HS-5 (cell line): Measurements from ENCODE around the gene CYB561.

ENCODE experiments used
- DNase-seq: peaks from one replicate; pipeline ENCODE4 v3.0.0-alpha.2; 2012; ENCODE audit warnings: low read depth

Gene CYB561

GRCh38 chr17:63451150-63451549, 5.0 kb upstream of the CYB561 start:
- no peak for DNase-seq

- DNase-seq: no peak
These were observed 4.4 kb upstream of the CYB561 start for GRCh38 chr17:63450551-63450950.

DNA sequence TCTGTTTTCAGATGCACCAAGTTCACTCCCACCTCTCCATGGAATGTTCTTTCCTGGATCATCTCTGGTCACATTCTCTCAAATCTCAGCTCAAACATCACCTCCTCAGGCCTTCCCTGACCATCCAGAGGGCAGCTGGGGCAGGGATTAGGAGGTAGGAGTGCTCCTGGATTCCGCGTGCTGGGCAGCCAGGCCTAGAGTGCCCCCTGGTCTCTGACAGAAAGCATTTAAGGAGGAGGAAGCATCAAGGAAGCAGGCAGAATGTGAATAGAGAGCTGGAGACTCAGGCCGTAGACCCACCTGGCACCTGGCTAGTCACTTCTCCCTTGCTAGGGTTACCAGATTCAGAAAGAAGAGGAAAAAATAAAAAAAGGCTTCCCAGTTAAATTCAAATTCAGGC, 2.5 kb upstream of the CYB561 start:
- no peak for DNase-seq

DNA sequence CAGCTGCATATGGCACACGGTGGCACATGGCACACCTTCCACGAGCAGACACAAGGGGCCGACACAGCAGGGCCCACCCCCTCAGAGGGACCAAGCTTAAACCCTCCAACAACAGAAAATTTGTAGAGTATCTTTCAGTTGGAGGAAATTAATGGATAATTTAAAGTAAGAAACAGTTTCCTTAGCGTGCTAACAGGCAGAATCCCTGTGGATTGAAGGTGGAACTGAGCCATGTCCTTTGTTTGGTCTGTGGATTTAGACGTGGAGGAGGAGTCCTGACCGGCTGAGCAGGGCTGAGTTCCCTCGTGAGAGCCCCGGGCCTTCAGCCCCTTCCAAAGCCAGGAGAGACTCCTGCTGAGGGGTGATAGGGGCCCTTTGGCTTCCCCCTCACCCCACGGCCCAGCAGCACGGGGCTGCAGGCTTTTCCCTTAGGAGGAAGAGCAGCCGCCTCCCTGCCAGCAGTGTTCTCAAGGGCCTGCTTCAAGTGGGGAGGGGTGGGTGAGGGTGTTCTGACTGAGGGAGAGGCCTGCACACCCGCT, 1.4 kb upstream of the CYB561 start:
- no peak for DNase-seq

DNA sequence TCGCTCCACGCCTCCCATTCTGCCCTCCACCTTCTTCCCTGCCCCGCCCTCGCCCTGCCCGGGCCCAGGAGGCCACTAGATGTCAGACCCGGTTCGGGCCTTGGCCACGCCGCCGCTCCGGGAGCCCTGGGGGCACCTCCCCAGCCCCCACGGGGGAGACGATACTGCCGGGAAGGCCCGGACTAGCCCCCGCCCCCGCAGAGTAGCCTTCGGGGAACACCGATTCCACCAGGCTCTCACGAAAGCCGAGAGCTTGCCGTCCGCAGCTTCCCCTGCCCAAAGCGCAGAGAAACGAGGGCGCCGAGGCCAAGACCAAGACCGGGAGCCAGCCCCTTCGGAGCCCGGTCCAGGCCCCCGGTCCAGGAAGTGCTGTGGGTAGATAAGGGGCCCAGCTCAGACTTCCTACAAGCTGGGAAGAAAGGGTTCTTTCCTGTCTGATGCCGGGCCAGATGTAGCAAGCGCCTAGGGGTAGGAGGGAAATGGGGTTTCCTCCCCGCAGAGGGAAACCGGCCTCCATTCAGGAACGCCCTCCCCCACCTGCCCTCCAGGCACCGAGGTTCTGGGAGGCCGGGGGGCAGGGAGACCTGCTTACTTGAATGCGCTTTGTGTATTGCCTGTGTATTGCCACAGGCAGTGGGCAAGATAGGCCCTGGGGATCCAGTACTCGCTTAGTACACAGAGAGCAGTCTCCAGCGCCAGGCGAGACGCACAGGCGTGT, 806 bp upstream of the CYB561 start:
- DNase-seq: no peak

- DNase-seq: no peak
These were observed 544 bp downstream of the CYB561 start for GRCh38 chr17:63445571-63445953.

DNA sequence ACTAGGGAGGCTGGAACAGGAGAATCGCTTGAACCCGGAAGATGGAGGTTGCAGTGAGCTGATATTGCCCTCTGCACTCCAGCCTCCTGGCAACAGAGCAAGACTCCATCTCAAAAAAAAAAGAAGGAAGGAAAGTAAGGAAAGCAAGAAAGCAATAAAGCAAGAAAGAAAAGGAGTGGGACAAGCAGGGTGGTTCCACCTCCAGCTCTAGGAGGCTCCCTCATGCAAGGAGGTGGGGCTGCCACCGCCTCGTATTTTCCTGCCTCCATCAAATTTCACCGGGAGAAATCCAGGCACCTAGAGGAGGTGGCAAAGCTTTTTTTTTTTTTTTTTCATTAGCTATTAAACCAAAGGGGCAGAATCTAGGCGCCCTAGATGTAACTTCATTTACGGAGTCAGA, 1.0 kb downstream of the CYB561 start:
- DNase-seq: no peak

DNA sequence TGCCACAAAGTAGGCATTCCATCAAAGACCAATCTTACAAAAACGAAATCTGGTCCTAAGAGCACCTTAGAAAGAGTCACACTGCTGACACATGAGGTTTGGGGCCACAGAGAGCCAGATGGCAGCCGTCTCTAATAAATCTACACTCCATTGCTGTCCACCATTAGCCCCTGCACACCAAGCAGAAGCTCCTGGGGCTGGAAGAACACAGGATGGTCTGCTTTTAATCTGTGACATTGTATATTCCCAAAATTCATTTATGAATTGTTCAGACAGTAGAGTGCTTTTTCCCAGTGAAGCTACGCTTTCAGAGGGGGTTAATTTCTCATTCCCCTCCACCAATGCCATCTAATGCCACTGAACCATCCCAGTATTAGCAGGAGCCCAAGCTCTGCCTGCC, 1.6 kb downstream of the CYB561 start:
- DNase-seq: no peak

- no peak for DNase-seq
These were observed 3.1 kb downstream of the CYB561 start for GRCh38 chr17:63443053-63443452.

GRCh38 chr17:63442549-63443035, 3.5 kb downstream of the CYB561 start:
- DNase-seq: no peak

DNA sequence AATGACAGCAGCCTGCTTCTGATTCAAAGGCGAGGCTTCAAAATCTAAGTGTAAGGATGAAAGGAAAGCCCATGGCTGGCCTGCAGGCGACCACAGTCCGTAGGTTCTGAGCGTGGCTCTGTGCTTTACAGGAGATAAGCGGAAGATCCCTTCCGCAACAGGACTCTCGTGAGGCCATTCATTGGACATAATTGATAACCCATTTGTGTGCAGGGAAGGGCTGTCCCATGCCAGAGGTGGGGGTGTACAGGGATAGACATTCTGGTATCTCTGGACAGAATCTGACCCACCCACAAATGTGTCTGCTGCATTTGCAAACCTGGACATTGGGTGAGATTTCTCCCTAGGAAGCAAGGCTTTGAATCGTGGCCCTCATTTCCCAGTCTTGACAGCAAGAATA, 4.0 kb downstream of the CYB561 start:
- DNase-seq: no peak

GRCh38 chr17:63441654-63442053, 4.5 kb downstream of the CYB561 start:
- DNase-seq: no peak

DNA sequence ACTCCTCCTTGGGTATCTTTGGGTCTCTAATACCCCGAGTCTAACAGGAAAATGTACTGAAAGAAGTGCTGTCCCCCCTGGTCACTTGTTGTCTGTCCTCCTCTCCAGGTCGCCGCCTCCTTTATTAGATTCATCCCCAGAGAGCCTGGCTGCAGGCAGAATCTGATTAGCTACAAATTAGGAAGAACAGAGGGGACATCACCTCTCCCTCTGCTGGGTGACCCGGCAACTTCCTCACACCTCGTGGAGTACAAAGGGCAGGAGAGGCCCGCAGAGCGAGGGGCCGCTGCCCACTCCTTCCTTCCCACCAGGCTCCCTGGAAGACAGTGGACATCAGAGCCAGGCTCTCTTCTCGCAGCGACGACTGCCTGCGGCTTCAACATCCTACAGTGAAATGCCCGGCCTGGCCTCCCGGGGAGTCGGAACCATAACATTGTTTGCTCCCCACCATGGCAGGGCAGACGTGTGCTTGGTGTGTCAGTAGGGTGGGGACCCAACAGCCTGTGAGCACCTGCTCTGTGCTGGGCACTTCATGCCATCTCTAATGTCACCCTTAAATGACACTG, 5.3 kb downstream of the CYB561 start:
- no peak for DNase-seq

DNA sequence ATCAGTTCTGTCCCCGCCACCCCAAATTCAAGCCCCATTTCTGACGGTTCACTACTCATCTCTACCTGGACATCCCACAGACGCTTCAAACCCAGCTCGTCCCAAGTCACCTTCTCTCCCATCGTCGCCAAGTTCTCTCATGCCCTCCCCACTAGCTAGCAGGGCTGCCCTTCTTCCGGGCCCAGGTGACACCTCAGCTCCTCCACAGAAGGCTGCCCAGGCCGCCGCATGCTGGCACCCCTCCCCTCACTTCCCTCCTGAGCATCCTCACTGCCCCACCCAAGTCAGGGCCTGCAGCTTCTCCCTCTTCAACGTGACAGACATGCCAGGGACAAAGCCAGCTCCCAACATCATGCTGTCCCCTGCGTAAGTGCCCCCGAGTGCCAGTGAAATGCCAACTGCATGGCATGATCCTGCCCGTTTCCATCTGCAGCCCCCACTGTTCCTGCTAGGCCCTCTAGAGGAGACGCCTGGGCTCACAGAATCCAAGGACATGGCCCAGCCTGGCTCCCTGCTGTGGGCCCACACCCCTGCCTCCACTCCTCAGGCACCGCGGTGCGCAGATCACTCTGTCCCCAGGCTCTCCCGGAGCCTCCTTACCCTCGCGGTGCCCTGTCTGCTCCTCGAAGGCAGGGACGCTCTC, 5.9 kb downstream of the CYB561 start:
- no peak for DNase-seq

GRCh38 chr17:63439687-63440086, 6.4 kb downstream of the CYB561 start:
- DNase-seq: no peak

DNA sequence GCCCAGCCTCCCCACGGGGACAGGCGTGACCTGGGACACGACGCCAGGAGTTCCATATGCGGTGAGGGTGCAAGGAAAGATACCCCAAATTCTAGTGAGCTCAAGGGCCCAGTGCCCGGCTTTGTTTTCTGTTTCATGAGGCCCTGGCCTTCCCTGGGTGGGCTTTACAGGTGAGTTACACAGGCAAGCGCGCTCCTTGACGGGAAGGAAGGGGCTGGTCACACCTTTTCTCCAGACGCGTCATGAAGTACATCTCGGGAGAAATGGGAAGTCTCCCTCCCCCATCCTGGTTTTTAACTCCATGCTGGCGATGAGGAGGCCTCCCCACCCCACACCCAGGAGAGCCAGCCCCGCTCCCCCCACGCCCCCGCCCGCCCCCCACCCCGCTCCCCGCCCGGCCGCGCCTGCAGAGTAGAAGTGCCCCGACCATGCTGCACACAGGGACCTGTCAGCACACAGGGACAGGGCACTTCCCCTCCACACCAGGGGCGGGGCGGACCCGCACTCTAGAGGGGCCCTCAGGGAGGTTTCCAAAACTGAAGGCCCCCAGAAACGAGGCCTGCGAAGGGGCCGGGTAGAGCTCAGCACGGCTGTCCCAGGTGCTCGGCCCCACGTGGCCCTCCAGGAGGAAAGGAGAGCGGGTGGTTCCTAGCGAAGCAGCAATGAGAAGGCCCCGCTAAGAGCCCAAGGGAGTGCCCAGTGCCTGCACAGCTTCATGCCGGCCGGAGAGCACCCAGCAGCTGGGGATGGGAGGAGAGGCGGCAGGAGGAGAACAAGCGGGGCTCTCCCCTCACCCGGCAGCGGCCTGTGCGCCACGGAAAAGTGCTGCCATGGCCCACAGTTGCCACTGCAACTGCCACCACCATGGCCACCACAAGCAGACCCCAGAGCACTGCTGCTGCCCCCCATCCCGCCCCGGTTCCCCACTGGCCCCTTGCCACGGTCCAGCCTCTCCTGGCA, 7.7 kb downstream of the CYB561 start:
- no peak for DNase-seq

DNA sequence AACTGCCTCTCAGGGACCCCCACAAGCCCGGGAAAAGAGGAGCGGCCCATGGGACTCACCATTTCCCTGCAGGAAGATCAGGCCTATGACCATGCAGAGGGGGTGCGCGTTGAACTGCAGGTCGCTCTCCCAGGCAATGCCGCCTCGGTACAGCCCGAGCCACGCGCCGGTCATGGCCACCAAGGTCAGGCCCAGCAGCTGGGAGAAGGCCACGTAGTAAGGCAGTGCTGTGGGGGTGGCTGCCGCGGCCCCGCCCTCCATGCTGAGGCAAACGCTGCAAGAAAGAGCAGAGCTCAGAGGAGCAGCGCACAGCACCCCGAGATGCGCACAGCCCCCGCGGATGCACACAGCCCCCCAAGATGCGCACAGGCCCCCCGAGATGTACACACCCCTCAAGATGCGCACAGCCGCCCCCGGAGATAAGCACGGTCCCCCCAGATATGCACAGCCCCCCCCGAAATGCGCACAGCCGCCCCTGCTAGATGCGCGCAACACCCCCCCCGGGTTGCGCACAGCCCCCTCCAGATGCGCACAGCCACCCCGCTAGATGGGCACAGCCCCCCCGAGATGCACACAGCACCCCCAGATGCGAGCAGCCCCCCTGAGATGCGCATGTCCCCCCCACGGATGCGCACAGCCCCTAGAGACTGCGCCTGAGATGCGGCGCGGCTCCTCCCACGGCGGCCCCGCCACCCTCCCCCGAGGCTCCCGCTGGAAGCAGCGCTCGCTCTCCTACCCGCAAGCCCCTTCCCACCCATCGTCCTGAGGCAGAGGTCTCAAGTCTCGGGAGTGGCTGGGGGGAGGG, 8.6 kb downstream of the CYB561 start:
- no peak for DNase-seq

- DNase-seq: no peak
These were observed 9.5 kb downstream of the CYB561 start for GRCh38 chr17:63436523-63437110.

DNA sequence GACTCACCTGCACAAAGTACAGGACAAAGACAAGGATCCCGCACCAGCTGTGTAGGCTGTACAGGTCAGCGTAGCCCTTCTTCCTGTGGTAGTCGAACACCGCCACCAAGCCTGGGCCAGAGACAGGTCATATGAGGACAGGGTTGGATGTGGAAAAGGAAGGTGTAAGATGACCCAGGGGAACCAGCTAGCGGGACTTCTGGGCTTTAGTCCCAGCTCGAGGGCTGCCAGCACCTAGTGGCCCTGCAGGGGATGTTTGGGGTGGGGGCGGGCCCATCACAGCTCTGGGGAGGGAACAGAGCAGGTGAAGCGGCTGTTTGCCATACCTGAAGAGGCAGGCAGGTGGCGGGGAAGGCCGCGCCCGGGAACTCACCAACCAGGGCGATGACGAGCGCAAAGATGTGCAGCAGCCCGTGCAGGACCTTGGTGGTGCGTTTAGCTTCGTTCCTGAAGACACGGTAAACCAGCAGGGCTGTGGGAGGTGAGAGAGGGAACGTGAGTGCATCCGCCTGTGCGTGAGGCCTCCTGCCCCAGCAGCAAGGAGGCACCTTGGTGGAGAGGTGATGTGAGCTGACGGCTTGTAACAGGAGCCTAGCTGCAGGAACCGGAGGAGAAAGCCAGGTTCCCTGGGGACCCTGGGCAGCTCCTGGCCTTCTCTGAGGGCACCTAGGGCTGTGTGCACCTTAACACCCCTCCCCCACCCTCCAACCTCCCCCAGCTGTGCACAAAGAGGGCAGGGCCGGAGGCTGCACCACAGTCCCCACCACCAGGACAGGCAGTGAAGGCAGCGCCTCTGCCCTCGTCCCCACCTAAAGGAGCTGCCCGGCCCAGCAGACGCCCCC, 10.2 kb downstream of the CYB561 start:
- no peak for DNase-seq
